ENCODE results near the gene PKHD1.

PKHD1 gene

GRCh38 chr6:51600514-51600913 lies 486.9 kb downstream of the PKHD1 start:
- no peak for DNase-seq

DNA sequence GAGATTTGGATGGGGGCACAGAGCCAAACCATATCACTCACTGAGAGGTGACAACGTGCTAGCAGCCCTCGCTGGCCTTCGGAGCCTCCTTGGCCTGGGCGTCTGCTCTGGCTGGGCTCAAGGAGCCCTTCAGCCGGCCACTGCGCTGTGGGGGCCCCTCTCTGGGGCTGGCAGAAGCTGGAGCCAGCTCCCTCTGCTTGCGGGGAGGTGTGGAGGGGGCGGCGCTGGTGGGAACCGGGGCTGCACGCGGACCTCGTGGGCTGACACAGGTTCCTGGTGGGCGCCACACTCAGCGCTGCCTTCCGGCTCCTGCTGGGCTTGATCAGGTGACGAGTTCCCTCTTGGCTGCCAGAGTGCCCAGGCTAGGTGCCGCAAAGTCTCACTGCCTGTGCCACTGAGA lies 489.2 kb downstream of the PKHD1 start:
- DNase-seq, result no peak

DNA sequence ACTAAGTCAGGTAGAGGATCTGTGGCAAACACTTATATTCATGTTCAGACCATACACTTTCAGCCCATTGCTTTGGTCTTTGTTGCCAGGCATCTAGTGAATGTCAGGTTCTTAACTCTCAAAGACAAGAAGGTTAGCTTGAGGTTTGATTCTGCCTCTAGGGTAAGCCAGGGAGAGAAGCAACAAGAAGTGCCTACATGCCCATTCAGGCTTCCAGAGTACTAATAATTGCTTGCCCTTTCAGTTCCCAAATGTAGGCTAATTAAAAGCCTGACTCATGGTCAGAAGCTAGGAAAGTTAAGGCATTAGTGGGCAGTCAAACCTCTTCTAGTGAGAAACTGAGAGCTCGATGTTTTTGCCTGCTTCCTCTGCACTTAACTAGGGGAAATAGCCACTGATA lies 492.4 kb downstream of the PKHD1 start:
- DNase-seq, result no peak

DNA sequence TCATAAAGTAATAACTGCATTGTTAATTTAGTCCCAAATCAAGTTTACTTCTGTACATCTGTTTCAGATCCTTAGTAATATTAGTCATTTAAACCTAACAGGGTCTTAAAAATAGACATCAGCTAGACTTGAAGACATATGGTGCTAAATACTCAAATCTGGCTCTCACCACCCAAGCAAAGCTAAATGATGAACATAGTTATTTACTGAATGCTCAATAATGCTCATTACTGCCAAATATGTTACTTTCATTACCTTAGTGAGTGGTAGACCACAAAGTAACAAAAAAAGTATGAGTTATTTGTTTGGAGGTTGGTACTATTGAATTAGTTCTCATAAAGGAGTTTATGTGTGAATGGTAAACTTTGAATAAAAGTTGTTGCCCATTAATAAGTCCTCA lies 502.1 kb downstream of the PKHD1 start:
- DNase-seq, result no peak

- no peak for DNase-seq
Measured at GRCh38 chr6:51584163-51584562, 503.2 kb downstream of the PKHD1 start.

DNA sequence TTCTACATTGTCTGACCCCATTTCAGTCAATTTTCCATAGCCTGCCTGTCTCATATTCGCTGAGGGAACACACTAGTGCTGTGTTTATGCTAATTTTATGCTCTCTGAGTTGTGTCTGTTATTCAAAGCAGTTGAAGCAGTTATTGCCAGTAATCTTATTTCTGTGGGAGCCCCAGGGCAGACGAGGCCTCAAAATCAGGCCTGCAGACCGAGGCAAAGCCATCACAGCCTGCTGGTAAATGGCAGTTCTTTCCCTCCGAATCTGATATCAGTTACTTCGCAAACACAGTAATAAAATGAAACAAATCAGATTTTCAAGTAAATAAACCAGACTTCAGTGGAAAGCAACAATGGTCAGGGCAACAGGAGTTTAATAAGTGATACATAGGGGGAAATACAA lies 508.4 kb downstream of the PKHD1 start:
- DNase-seq, result no peak

DNA sequence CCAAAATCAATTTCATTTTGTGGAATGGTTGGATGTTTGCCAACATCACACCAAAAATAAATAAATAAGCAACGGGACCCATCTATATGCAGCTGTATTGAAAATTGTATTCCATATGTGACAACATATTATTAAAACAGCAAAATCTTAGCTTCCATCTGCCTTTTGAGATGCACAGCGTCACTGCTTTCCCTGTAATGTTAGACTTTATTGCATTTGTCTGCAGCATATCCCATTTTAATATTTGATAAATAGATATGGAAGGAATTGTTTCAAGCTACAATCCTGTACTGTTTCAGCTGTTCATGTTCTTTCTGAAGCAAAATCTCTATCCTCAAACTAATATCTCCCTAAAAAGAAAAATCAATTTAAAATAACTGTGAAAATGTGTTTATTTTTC lies 509.1 kb downstream of the PKHD1 start:
- no peak for DNase-seq

DNA sequence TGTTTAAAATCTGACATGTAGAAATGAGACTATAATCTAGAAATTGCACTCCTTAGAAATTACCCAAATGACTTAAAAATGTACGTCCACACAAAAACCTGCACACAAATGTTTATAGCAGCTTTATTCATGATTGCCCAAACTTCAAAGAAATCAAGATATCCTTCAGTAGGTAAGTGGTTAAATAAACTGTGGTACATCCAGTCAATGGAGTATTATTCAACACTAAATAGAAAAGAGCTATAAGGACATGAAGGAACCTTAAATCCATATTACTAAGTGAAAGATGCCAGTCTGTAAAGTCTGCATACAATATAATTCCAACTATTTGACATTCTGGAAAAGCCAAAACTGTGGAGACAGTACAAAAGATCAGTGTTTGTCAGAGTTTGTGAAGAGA lies 513.4 kb downstream of the PKHD1 start:
- no peak for DNase-seq

- no peak for DNase-seq
Measured at GRCh38 chr6:51571168-51571567, 516.2 kb downstream of the PKHD1 start.

GRCh38 chr6:51570168-51570921 lies 517.1 kb downstream of the PKHD1 start:
- peak; percentile 12 for DNase-seq

DNA sequence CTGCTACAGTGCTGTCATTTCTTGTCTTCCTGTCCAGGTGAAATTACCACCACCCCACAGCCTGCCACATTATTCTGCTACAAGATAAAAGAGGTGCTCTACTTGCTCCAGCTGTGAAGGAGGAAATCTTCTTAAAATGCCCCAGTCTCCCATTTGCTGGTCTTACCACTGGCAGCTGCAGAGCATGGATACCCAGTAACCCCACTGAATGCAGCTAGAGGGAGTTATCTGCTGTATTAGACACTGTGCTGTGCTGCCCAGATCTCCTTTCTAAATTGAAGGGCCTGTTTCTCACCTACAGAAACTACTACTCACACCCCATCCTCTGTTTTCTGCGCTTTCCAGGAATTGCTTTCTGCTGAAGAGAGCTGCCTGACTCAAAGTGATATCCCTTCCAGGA lies 517.8 kb downstream of the PKHD1 start:
- DNase-seq, result peak; percentile 1

GRCh38 chr6:51568771-51569170 lies 518.6 kb downstream of the PKHD1 start:
- no peak for DNase-seq

GRCh38 chr6:51565472-51565871 lies 521.9 kb downstream of the PKHD1 start:
- no peak for DNase-seq

All from NCI-H146 (cell line).